Activated B cell treated with CpG ODN at 0.5 μM for 24 hours (primary cell): ENCODE measurements around the gene RPE65. TPM values are rescaled to one million over a fixed set of nuclear protein-coding genes. Genes with fewer than 3 reads are reported as not detected.
"Not testable (repeated sequence)": the region's sequence is repeated elsewhere in the genome, so short reads cannot be mapped to it uniquely, and the experiment has no call there.

Experiments used
- ATAC-seq: fragments of 200-7000 bp; cut with Tn5 transposase; one replicate; pipeline ENCODE4 v1.10.0; 2021; ENCODE audit warnings: low read depth, mild to moderate bottlenecking, moderate library complexity
- CTCF ChIA-PET: fragments of 350-600 bp; sonication (Branson Sonifier 250); formaldehyde crosslinking; loops from one replicate; lab custom pipeline; 2021; ENCODE audit warnings: antibody characterized with exemption; lab: Charles Lee
- POLR2A ChIA-PET: fragments of 350-600 bp; sonication (Branson Sonifier 250); formaldehyde crosslinking; loops from one replicate; lab custom pipeline; 2021; ENCODE audit warnings: antibody characterized with exemption; lab: Charles Lee
- DNase-seq: peaks from one replicate; pipeline ENCODE4 v3.0.0; 2022
- H3K27ac Mint-ChIP-seq: one replicate; pipeline ENCODE4 v1.8.0; 2020; ENCODE audit warnings: mixed read lengths
- H3K27me3 Mint-ChIP-seq: one replicate; pipeline ENCODE4 v1.8.0; 2021; ENCODE audit warnings: mixed read lengths
- H3K36me3 Mint-ChIP-seq: one replicate; pipeline ENCODE4 v1.8.0; 2021; ENCODE audit warnings: low read depth, mixed read lengths
- H3K4me1 Mint-ChIP-seq: one replicate; pipeline ENCODE4 v1.8.0; 2021; ENCODE audit warnings: mixed read lengths
- H3K4me3 Mint-ChIP-seq: one replicate; pipeline ENCODE4 v1.8.0; 2020; ENCODE audit warnings: mild to moderate bottlenecking, mixed read lengths
- H3K9me3 Mint-ChIP-seq: one replicate; pipeline ENCODE4 v1.8.0; 2020; ENCODE audit warnings: mixed read lengths
- intact Hi-C: fragments of 100-400 bp; cut with micrococcal nuclease; formaldehyde crosslinking; loops from one replicate; pipeline ENCODE4 v1.15.1; 2024
- total RNA-seq: library from RNA; stranded (reverse); gene quantifications from 2 replicates; pipeline ENCODE4 v1.2.3, GENCODE V29; 2022
- TF ChIP-seq, protein P1 (sequence below): fragments of 200-600 bp; IDR thresholded peaks from one replicate; pipeline ENCODE4 v1.8.0; 2022; ENCODE audit warnings: antibody characterized with exemption, mild to moderate bottlenecking

Gene RPE65
- total RNA-seq, 1 donor from 2014 or later: not detected

DNA sequence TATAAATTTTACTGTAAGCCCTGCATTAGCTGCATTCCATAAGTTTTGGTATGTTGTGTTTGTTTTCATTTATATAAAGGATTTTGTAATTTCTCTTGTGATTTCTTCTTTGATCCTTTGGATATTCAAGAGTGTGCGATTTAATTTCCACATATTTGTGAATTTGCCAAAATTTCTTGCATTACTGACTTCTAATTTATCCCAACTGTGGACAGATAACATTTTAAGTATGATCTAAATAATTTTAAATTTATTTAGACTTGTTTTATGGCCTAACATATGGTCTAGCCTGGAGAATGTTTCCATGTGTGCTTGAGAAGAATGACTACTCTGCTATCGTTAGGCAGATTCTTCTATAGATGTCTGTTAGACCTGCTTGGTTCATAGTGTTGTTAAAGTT, 23.2 kb downstream of the RPE65 start:
- Mint-ChIP-seq H3K27ac (no peak overlapping the region), H3K4me3 (no peak overlapping the region), H3K9me3 (no peaks in the 10 kb centered on the region), H3K36me3 (no peaks in the 10 kb centered on the region), H3K27me3 (peaks cover 2% of the 10 kb centered on the region), H3K4me1 (no peaks in the 10 kb centered on the region)
- DNase-seq (no peak), ATAC-seq (no peak)
- POLR2A ChIA-PET: no interaction called here
- intact Hi-C loops: no loop called here
- CTCF ChIA-PET: no interaction called here
- TF ChIP-seq, protein P1, sequence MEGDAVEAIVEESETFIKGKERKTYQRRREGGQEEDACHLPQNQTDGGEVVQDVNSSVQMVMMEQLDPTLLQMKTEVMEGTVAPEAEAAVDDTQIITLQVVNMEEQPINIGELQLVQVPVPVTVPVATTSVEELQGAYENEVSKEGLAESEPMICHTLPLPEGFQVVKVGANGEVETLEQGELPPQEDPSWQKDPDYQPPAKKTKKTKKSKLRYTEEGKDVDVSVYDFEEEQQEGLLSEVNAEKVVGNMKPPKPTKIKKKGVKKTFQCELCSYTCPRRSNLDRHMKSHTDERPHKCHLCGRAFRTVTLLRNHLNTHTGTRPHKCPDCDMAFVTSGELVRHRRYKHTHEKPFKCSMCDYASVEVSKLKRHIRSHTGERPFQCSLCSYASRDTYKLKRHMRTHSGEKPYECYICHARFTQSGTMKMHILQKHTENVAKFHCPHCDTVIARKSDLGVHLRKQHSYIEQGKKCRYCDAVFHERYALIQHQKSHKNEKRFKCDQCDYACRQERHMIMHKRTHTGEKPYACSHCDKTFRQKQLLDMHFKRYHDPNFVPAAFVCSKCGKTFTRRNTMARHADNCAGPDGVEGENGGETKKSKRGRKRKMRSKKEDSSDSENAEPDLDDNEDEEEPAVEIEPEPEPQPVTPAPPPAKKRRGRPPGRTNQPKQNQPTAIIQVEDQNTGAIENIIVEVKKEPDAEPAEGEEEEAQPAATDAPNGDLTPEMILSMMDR: no peak

DNA sequence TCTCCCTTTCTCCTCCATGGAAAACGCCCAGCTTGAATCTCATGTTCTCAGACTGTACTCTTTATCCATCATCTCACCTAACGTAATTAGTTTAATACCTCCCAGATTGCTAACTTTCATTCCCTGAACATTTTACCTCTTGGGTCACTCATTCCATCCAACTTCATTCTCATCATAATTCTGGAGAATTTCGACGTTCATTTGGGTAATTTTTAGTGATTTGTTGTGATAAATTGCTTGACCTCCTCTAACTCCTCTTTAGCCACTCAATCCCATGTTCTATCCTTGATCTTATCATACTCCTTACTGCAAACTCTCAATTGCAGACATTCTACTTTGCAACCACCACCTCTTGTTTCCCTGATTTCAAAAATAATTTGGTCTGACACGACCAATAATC, 28.4 kb downstream of the RPE65 start:
- Mint-ChIP-seq H3K36me3 (no peaks in the 10 kb centered on the region), H3K4me1 (no peaks in the 10 kb centered on the region), H3K4me3 (no peak overlapping the region), H3K9me3 (no peaks in the 10 kb centered on the region), H3K27me3 (peaks cover 2% of the 10 kb centered on the region), H3K27ac (no peak overlapping the region)
- CTCF ChIA-PET: no interaction called here
- DNase-seq (no peak), ATAC-seq (no peak)
- intact Hi-C loops: no loop called here
- POLR2A ChIA-PET: no interaction called here
- TF ChIP-seq, protein P1: no peak

DNA sequence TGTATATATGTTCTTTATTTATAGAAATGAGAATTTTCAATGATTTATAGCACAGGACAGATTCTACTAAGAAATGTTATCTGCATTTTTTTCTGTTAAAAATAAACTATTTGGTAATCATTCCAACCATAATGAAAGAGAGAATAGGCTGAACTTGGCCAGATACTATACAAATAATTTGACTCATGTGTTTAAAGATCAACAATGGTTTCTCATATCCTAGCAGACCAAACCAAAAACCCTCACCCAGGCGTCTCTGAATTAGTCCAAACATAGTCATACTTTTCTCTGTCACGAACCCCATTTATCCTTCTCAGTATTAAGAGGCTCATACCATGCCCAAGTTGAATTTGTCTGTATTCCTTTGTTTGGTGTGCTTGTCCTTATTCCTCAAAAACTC, 40.3 kb downstream of the RPE65 start:
- no peaks in the 10 kb centered on the region for H3K4me1 Mint-ChIP-seq
- intact Hi-C loops: no loop called here
- H3K36me3 Mint-ChIP-seq: no peaks in the 10 kb centered on the region
- DNase-seq: no peak
- POLR2A ChIA-PET: no interaction called here
- H3K27me3 Mint-ChIP-seq: peaks cover 3% of the 10 kb centered on the region
- no peaks in the 10 kb centered on the region for H3K9me3 Mint-ChIP-seq
- CTCF ChIA-PET: no interaction called here
- ATAC-seq: no peak
- no peak overlapping the region for H3K27ac Mint-ChIP-seq
- no peak overlapping the region for H3K4me3 Mint-ChIP-seq
- TF ChIP-seq, protein P1: no peak

DNA sequence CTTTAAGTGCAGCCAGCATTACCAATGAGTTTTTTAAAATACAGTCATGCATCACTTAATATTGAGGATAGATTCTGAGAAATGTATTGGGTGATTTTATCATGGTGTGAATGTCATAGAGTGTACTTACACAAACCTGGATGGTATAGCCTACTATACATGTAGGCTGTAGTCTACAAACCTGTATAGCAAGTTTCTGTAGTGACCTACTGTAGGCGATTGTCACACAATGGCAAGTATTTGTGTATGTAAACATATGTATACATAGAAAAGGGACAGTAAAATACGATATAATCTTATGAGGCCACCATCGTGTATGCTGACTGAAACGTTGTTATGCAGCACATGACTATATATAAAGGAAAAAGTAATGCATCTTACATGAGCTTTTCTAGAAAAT, 48.2 kb downstream of the RPE65 start:
- POLR2A ChIA-PET: no interaction called here
- CTCF ChIA-PET: no interaction called here
- H3K36me3 Mint-ChIP-seq: no peaks in the 10 kb centered on the region
- DNase-seq (no peak), ATAC-seq (no peak)
- H3K27me3 Mint-ChIP-seq: peaks cover 5% of the 10 kb centered on the region
- intact Hi-C loops: no loop called here
- H3K4me1 Mint-ChIP-seq: no peaks in the 10 kb centered on the region
- TF ChIP-seq, protein P1: no peak
- no peaks in the 10 kb centered on the region for H3K9me3 Mint-ChIP-seq
- H3K27ac Mint-ChIP-seq: no peak overlapping the region
- no peak overlapping the region for H3K4me3 Mint-ChIP-seq

DNA sequence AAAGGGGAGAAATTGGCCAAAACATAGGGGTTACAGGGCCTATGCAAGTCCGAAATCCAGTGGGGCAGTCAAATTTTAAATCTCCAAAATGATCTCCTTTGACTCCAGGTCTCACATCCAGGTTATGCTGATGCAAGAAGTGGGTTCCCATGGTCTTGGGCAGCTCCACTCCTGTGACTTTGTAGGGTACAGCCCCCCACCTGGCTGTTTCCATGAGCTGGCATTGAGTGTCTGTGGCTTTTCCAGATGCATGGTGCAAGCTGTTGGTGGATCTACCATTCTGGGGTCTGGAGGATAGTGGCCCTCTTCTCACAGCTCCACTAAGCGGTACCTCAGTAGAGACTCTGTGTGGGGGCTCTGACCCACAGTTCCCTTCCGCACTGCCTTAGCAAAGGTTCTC, 54.2 kb downstream of the RPE65 start:
- H3K36me3 Mint-ChIP-seq, H3K27ac Mint-ChIP-seq, H3K27me3 Mint-ChIP-seq, H3K4me1 Mint-ChIP-seq, POLR2A ChIA-PET, H3K4me3 Mint-ChIP-seq, intact Hi-C loops, DNase-seq, ATAC-seq, CTCF ChIA-PET, H3K9me3 Mint-ChIP-seq: not testable (repeated sequence)

DNA sequence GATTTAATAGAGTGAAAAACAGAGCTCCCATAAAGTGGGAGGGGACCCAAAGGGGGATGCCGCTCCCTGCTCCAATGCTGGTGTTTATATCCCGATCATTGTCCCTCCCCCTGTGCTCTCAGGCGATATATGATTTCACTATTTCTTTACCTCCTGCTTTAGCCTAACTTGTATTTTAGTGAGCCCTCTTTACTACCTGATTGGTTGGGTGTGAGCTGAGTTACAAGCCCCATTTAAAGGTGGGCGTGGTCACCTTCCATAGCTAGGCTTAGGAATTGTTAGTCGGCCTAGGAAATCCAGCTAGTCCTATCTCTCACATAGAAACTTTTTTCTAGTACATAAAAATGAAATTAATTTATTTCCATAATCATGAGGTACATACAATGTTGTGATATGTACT, 57.3 kb downstream of the RPE65 start:
- H3K27me3 Mint-ChIP-seq, POLR2A ChIA-PET, H3K9me3 Mint-ChIP-seq, H3K4me1 Mint-ChIP-seq, ATAC-seq, H3K27ac Mint-ChIP-seq, H3K36me3 Mint-ChIP-seq, H3K4me3 Mint-ChIP-seq, DNase-seq, CTCF ChIA-PET, intact Hi-C loops: not testable (repeated sequence)

DNA sequence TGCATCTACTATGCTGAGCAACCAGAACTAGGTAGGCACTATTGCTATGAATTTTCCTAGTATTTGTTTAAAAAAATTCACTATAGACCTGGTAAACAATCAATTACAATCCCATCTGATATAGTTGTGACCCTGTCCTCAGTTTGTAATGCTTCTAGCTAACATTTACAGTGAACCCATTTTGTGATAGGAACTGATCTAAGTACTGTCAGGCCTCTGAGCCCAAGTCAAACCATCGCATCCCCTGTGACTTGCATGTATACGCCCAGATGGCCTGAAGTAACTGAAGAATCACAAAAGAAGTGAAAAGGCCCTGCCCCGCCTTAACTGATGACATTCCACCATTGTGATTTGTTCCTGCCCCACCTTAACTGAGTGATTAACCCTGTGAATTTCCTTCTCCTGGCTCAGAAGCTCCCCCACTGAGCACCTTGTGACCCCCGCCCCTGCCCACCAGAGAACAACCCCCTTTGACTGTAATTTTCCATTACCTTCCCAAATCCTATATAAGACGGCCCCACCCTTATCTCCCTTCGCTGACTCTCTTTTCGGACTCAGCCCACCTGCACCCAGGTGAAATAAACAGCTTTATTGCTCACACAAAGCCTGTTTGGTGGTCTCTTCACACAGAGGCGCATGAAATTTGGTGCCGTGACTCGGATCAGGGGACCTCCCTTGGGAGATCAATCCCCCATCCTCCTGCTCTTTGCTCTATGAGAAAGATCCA, 63.8 kb downstream of the RPE65 start:
- DNase-seq, H3K27ac Mint-ChIP-seq, H3K27me3 Mint-ChIP-seq, H3K4me1 Mint-ChIP-seq, H3K9me3 Mint-ChIP-seq, H3K4me3 Mint-ChIP-seq, H3K36me3 Mint-ChIP-seq, ATAC-seq, CTCF ChIA-PET, intact Hi-C loops, POLR2A ChIA-PET: not testable (repeated sequence)
